HG03039 (cell line): ENCODE data around the gene IFRD1.
A peak's percentile ranks its signal among the peaks of the same experiment; 100 is the strongest.

Experiments used
- ATAC-seq: cut with Tn5 transposase; IDR thresholded peaks from one replicate; pipeline ENCODE4 v1.9.1; 2021; ENCODE audit warnings: mild to moderate bottlenecking, moderate library complexity; ENCODE audit not compliant: unreplicated experiment

IFRD1 gene

DNA sequence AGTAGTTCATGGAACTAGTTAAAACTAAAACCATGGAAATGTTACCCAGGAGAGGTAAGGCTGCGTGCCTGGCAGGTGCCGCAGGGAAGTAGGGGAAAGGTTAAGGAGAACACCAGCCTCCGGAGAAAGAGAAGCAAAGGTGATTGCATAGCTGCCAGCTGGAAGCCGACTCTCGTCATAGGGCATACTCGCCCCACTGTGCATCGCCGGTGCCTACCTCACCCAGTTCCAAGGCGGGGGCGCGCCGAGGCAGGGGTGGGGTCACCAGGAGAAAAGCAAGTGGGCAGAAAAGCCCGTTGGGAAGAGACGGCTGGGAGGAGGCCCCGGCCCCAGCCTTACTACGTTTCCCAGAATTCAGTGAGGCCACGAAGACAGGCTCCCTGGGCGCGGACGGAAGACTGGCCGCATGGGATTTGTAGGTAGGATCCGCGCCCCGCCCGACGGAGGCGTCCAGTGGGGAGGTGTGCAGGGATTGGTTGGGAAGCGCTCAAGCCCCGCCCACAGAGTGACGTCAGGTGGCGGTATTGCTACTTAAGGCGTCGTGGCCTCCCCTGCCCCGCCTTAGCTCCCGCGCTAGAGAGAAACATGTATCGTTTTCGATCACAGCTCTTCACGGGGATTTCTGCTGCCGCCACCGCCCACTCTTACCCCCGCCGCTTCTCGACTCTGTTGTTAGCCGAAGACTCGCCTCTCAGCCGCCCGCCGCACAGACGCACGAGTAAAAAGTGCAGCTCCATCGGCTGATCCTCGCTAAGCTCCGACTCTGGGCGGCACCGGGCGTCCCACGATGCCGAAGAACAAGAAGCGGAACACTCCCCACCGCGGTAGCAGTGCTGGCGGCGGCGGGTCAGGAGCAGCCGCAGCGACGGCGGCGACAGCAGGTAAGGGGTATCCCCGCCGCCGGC is at the start of gene IFRD1:
TSS of gene IFRD1 (plus strand) at position 559 of the 905 bp plus-strand sequence. CDS start at position 788, 229 bp downstream.
- ATAC-seq = peak; percentile 76

GRCh38 chr7:112404321-112404720 is 45.9 kb upstream of the IFRD1 start:
- ATAC-seq = no peak

DNA sequence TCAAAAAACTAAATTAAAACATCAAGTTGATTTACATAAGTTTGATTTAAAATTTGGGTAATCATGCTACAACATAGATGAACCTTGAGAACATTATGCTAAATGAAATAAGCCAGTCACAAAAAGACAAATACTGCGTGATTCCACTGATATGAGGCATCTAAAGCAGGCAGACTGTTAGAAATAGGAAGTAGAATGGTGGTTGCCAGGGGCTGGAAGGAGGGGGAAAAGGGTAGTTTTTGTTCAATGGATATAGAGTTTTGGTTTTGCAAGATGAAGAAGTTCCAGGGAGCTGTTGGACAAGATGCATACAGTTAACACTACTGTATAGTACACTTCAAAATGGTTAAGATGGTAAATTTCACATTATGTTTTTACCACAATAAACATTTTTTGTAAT is 45.0 kb upstream of the IFRD1 start:
- ATAC-seq = no peak

- no peak for ATAC-seq
These were observed 43.0 kb upstream of the IFRD1 start for GRCh38 chr7:112407261-112407660.

DNA sequence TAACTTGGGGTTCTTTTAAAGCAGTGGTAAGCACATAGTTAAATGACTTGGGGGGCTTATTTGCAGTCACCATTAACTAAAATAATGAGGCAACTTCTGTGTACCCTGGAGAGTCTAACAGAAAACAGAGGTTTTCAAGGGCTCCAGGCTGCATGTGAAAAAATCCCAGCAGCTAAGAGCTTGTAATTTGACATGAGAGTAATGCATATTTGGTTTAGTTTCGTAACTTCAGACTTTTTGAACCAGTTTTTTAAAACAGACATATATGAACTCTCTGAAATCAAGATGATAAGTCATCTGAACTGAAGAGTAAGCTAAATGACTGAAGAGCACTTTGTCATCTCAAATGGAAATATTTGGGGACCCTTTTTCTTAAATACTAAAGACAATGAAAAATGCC is 40.2 kb upstream of the IFRD1 start:
- ATAC-seq = no peak

DNA sequence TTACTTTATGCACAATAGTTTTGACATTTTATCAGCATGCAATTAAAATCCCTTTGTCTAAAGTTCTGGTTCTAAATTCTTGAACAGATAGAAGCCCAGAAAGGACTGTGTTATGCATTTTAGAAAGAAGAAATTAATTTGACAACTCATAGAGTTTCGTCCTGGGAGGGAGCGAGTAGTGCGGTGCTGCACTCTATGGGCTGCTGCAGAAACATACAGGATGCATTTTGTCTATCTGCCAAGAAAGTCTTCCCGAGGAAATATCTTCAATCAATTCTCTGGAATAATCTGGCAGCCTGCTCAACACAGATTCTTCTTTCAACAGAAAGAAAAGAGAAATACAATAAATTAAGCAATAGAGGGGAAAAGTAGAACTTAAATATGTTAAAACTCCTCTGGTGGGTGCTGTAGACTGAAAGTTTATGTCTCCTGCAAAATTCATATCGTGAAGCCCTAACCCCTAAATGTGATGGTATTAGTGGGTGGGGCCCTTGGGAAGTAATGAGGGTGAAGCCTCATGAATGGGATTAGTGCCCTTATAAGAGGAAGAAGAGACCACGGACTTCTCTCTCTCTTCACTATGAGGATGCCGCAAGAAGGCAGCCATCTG is 39.0 kb upstream of the IFRD1 start:
- no peak for ATAC-seq

DNA sequence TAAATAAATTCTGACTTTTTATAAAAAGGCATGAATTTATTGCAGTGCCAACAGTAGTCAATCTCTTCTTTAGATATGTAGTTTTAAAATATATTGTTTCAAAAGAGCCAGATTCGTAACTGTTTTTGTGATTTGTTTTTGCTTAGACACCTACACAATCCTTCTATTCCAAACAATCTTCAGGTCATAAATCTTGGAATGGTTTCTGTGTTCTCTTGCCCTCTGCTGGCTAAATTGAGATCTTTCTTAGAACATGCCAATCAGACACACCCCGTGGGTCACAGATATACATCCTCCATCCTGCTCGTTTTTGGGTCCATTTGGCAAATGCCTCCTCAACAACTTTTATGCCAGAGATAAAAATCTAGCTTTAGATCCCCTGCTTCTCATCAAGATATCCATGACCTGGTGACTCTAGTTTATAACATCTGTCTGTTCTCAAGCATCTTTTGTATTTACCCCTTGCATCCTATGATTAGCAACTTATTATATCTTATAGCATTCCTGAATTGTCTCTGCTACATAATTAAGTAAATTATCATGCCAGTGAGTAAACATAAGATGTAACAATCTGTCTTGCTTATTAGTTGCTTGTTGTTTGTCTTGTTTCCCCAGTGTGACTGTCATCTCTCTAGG is 35.3 kb upstream of the IFRD1 start:
- ATAC-seq = no peak

DNA sequence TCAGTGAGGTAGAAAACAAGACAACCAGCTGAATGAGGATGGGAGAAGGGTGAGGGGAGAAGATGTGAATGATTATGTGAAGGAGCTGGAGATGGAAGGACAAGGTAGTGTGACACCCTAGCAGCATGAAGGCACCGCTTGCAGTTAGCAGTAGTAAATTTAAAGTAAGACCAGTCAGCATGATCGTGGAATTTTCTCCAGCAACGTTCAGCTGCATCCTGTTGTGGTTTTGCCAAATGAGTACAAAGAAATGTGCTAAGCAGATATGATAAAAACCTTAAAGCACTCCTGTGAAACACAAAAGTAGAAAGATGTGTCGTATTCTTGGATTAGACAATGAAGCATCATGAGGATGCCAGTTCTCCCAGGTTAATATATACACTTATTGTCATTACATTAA is 34.1 kb upstream of the IFRD1 start:
- ATAC-seq = no peak

DNA sequence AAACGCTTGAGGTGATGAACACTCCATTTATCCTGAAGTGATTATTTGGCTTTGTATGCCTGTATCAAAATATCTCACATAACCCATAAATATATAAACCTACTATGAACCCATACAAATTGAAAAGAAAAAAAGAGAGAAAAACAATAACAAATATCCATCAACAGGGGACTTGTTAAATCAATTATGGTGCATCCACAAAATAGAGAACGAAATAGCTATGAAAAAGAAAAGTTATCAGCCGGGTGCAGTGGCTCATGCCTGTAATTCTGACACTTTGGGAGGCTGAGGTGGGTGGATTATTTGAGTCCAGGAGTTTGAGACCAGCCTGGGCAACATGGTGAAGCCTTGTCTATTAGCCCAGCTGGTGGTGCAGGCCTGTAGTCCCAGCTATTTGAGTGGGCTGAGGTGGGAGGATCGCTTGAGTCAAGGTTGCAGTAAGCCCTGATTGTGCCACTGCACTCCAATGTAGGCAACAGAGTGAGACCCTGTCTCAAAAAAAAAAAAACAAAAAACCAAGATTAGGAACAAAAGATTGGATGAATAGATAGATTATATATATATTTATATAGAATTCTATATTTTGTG is 30.6 kb upstream of the IFRD1 start:
- ATAC-seq = no peak

DNA sequence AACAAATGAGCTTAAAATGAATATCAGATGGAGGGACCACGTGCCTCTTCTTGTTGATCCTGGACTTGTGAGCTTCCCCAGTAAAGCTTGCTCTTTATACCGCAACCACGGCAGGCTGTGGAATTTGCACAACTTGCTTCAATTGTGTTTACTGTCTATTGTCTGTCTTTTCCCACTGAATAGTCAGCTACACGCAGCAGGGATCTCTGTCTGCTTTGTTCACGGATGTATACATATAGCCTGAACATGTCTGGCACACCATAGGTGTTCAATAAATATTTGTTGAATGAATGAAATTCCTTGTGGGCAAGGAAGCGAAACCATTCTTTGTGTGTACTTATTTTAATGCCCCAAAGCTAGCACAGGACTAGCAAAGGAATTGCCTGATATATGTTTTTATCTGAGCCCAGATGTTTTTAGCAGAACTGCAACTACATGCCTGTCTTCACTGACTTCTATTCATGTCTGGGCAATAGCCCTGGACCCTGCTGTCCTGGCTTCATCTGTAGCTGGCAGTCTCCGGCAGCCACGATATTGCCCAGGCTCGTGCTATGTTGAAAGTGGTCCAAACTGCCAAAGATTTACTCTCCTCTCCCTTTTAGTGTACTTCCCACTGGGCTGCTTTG is 29.9 kb upstream of the IFRD1 start:
- ATAC-seq = no peak

DNA sequence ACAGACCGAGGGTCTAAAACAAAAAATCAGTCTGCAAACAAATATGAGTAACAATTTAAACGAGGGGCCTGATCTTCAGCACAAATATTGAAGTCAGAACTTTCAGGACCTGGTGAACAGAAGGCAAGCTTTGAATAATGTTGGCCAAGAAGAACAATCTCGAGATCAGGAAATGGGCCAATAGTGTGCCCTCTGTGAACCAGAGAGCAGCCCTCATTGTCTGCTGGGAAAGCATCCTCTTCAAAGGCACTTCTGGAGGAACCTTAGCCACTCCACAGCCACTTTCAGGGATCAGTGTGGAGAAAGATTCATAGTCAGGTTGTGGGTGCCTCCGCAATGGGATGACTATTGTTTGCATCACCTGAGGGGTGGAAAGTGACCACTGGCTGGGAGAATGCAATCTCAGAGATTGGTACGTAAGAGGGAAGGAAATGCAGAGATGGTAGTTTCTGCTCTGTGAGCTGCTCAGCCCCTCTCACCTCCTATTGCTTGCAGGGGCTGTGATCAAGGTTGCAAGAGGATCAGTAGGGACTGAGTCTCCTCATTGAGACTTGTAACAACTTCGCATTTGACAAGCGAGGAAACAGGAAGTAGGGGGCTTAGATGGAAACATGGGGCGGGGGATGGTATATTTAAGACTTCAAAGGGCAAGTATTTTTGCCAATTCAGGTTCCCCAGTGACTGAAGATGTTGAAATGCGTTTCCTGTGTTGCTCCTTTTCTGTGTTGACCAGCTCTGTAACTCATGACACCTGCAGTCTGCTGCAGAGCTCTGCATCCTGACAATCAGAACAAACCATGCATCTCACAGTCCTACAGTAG is 28.4 kb upstream of the IFRD1 start:
- no peak for ATAC-seq

DNA sequence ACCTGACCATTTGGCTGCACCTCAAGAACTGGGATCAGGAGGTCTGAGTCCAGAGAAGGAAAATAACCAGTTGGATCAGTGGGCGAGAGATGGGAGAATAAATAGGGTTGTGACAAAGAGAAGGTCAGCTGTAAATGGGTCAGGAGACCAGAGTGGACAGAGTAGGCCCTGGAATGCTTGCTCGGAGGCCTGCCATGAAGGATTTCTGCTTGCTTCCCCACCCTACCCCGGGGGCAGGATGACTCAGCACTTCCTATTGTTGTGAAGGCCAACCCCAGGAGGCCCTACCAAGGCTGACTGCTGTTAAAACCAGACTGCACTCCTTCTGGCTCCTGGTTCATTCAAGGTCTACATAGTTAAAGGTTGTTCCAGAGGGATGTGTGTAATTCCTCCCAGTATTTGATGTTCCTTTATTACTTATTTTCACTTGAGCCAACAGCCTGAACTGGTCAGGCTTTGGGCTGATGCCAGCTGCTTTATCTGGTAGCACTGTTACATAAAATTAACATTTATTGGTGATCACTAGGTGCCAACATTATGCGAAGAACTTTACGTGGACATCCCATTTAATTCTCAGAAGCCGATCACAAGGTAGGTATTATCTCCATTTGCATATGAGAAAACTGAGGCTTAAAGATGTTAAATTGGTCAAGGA is 27.3 kb upstream of the IFRD1 start:
- ATAC-seq = peak; percentile 59

GRCh38 chr7:112423987-112424386 is 26.3 kb upstream of the IFRD1 start:
- no peak for ATAC-seq

GRCh38 chr7:112427984-112428383 is 22.3 kb upstream of the IFRD1 start:
- no peak for ATAC-seq

DNA sequence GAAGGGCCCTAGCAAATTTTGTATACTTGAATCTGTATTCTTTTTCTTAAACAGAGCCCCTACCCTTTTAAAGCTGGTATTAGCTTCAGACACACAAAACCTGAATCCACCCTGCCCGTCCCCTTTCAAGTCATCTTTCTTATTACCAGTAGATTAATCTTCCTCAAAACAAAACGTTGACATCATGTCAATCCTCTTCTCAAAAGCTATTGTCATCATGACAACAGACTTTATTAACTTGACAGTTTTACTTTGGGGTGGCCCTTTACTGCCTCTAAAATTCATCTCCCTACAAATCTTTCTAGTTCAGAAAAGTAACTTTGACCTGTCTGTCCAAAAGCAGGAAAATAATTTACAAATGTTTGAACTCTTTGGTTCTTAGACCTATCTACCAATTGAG is 21.5 kb upstream of the IFRD1 start:
- no peak for ATAC-seq

DNA sequence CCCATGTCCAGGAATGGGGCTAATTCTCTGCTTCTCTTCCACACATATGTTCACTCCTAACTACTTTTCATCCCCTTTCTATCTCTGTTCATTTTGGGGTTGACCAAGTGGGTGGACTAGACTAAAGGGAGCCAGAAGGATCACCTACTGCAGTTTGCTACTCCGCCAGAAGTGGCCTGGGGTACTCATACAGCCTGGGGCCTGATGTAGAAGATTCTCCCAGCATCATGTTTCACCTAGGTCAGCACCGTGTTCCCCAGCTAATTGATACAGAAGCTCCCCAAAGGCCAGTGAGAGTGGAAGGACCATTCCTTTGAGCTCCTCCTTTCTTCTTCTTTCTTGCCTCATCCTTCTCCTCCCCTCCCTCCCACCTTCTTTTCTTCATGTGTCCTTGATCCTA is 19.6 kb upstream of the IFRD1 start:
- ATAC-seq = no peak

DNA sequence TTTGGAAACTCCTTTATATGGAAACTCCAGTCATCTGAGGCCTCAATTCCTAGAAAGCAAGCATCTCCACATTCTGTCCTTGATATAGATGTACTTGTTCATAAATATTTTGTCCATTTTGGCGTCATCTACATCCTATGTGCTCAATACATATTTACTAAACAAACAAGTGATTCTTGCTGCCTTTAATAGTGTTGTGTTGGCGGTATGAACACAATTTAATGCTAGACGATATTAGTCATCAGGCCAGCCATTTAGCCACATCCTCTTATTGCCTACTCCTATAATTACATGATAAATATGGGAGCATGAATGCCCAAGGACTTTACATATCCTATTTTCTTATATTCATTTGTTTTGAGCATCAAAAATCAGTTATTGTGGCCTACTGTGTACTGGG is 18.5 kb upstream of the IFRD1 start:
- ATAC-seq = no peak

- ATAC-seq = no peak
These were observed 17.0 kb upstream of the IFRD1 start for GRCh38 chr7:112433289-112433688.

- no peak for ATAC-seq
These were observed 13.2 kb upstream of the IFRD1 start for GRCh38 chr7:112437072-112437471.

DNA sequence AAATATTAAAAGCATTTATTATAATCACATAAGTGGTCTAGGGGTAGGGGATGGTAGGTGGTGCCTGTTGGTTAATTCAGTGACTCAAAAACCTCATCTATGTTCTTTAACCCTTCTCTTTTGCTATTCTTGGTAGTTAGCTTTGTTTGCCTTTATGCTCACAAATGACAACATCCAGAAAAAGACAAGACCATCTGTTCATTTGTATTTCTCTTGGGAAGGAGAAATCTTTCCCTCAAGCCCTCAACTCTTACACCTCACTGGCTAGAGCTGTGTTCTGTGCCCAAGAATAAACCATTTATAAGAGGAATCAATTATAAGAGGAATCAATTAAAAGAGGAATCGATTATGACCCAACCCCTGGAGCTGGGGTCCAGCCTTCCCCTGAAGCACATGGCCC is 10.8 kb upstream of the IFRD1 start:
- no peak for ATAC-seq
